Measurements from ENCODE around the gene SAXO2. TPM values are rescaled to one million over a fixed set of nuclear protein-coding genes. Genes with fewer than 3 reads are reported as not detected.
"Not testable (repeated sequence)": the region's sequence is repeated elsewhere in the genome, so short reads cannot be mapped to it uniquely, and the experiment has no call there.

SAXO2 gene
- total and polyA plus RNA-seq, 2 donors (not counting 3 experiments of a cell fraction or from before 2014, with no cell fraction given): 0.98 to 5.2 TPM

DNA sequence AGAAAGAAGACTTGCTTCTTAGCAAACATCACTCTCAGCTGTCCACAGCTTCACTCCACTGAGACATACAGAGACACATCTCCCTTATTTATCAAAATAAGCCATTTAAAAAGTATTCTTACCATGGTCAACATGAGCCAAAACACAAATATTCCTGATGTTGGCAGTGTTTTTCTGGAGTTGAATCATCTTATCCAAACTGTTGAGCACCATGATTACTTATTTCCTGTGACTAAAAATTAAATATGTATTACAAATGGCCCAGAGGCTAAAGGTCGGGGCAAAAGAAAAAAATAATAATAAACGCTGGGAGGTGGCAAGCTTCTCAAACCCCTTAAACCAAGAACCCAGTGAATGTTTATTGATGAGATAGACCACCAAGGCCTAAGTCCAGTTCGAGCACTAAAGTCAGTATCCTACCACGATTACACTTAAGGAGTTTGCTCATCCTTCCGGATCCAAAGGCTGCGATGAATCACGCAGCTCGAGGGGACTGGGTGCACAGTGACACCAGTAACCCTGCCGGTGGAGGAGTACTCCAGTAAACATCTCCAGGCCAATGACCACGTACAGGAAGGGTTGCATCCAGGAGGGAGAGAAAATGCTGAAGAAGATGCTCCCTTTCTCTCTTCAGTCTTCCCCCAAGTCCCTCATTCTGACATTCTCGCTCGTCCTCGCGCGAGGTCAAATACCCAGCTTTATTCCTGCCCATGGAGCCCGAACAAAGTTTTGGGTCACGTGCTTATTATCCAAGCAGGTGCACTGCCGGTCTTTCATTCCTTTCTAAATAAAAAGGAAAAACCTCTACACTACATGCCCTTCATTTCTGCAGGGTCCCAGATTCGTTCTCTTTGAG lies 824 bp upstream of the SAXO2 start:
- CTCF ChIA-PET: interaction anchor here (1.2 kb wide), 1 partner anchor 19 kb away, joined by 3 read pairs; no protein-coding TSS in a partner anchor
- DNase-seq (ENCODE audit: low read depth, low spot score): peak; percentile 46
- Histone ChIP-seq H3K4me2 (ENCODE audit: insufficient read depth, low read length) (peak overlapping the region; percentile 77), H3K4me3 (replicated peaks in 1 of 3; ENCODE audit: insufficient read depth in 1 of 3, low read depth in 1 of 3, low read length in 3 of 3) (peak overlapping the region; percentile 36 to 76 (median 65)), H2AFZ (ENCODE audit: low read depth, low read length) (peak overlapping the region; percentile 50), H3K79me2 (ENCODE audit: control insufficient read depth, insufficient read depth, low read length) (peaks cover 14% of the 10 kb centered on the region), H3K27ac (ENCODE audit: insufficient read depth, low read depth, low read length) (peak overlapping the region; percentile 65), H3K9ac (replicated peaks; ENCODE audit: extremely low read depth, insufficient read depth, low read length) (peak overlapping the region; percentile 73), H3K4me1 (ENCODE audit: control insufficient read depth, extremely low read depth, insufficient read depth, low read length) (peaks cover 17% of the 10 kb centered on the region)
- intact Hi-C loops (cut with micrococcal nuclease): loop anchor here (2.0 kb wide), 1 partner anchor 215 kb away; the partner anchor contains the start of gene MEX3B
- POLR2A ChIA-PET; H3K27me3 ChIP-seq (ENCODE audit: control insufficient read depth in 2 of 2, insufficient read depth in 2 of 2, low read length in 2 of 2); H3K36me3 ChIP-seq (ENCODE audit: control insufficient read depth in 2 of 2, extremely low read depth in 1 of 2, insufficient read depth in 2 of 2, low read length in 2 of 2); H4K20me1 ChIP-seq (replicated peaks; ENCODE audit: control insufficient read depth, extremely low read depth, insufficient read depth, low read length); H3K9me3 ChIP-seq (replicated peaks; ENCODE audit: control insufficient read depth, insufficient read depth, low read length); dilution Hi-C loops (cut with MboI; ENCODE audit: extremely low pct_ligation_motif_present, low sequenced_read_pairs); H3K9me1 ChIP-seq (replicated peaks; ENCODE audit: control insufficient read depth, extremely low read depth, insufficient read depth, low read length): not testable (repeated sequence)
- BruUV-seq (replicated peaks): TSS peak; percentile 38
- TF ChIP-seq, protein P1, sequence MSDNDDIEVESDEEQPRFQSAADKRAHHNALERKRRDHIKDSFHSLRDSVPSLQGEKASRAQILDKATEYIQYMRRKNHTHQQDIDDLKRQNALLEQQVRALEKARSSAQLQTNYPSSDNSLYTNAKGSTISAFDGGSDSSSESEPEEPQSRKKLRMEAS (IDR thresholded peaks at IDR 0.05; ENCODE audit: insufficient read depth, insufficient read length): peak; percentile 6
- peak; percentile 72 for FAIRE-seq

DNA sequence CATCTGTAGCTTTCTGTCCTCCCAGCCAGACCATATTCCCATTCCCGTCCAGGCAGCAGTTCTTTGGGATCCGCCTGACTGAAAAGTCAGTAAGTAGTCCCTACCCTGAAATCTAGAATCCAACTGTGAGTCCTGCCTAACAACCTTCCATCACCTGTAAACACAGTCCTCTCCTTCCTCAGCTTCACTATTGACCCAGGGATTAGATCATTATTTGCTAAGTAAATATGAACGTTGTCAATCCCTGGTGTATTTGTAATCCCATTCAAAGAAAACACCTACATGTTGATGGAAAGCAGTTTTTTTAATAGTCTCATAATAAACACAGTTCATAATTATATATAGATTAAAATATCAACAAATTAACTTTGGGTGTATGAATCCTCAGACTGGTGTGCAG lies 732 bp downstream of the SAXO2 start:
- CTCF ChIA-PET: interaction anchor here (1.2 to 1.3 kb wide), 2 partner anchors 17 to 997 kb away, joined by 3 read pairs; no protein-coding TSS in a partner anchor
- POLR2A ChIA-PET: no interaction called here
- intact Hi-C loops (cut with micrococcal nuclease): loop anchor here (2.0 kb wide), 1 partner anchor 217 kb away; the partner anchor contains the start of gene MEX3B

More for the DNA sequence above, 732 bp downstream of the SAXO2 start:
- Histone ChIP-seq H3K4me3 (replicated peaks in 1 of 3; ENCODE audit: insufficient read depth in 1 of 3, low read depth in 1 of 3, low read length in 3 of 3) (peak overlapping the region in 2 of 3 experiments; percentile 65 to 76), H4K20me1 (replicated peaks; ENCODE audit: control insufficient read depth, extremely low read depth, insufficient read depth, low read length) (no peaks in the 10 kb centered on the region), H2AFZ (ENCODE audit: low read depth, low read length) (peak overlapping the region; percentile 50), H3K36me3 (ENCODE audit: control insufficient read depth in 2 of 2, extremely low read depth in 1 of 2, insufficient read depth in 2 of 2, low read length in 2 of 2) (no peaks in the 10 kb centered on the region), H3K9ac (replicated peaks; ENCODE audit: extremely low read depth, insufficient read depth, low read length) (no peak overlapping the region), H3K27me3 (ENCODE audit: control insufficient read depth in 2 of 2, insufficient read depth in 2 of 2, low read length in 2 of 2) (no peaks in the 10 kb centered on the region), H3K9me1 (replicated peaks; ENCODE audit: control insufficient read depth, extremely low read depth, insufficient read depth, low read length) (no peaks in the 10 kb centered on the region), H3K4me1 (ENCODE audit: control insufficient read depth, extremely low read depth, insufficient read depth, low read length) (peaks cover 20% of the 10 kb centered on the region), H3K9me3 (replicated peaks; ENCODE audit: control insufficient read depth, insufficient read depth, low read length) (no peaks in the 10 kb centered on the region), H3K4me2 (ENCODE audit: insufficient read depth, low read length) (peak overlapping the region; percentile 80), H3K27ac (ENCODE audit: insufficient read depth, low read depth, low read length) (no peak overlapping the region), H3K79me2 (ENCODE audit: control insufficient read depth, insufficient read depth, low read length) (peaks cover 14% of the 10 kb centered on the region)
- FAIRE-seq (no peak), DNase-seq (ENCODE audit: low read depth, low spot score) (no peak)
- BruUV-seq (replicated peaks): no TSS peak
- dilution Hi-C loops (cut with MboI; ENCODE audit: extremely low pct_ligation_motif_present, low sequenced_read_pairs): no loop called here
- no peak for TF ChIP-seq JUN (IDR thresholded peaks at IDR 0.05; ENCODE audit: borderline replicate concordance, insufficient read depth, insufficient read length, low read depth)
- no peak for TF ChIP-seq POLR2A (IDR thresholded peaks at IDR 0.05; ENCODE audit: low read depth, low read length)
- TF ChIP-seq, protein P1 (IDR thresholded peaks at IDR 0.05; ENCODE audit: insufficient read depth, insufficient read length): no peak
- no peak for TF ChIP-seq MYC (IDR thresholded peaks at IDR 0.05; ENCODE audit: low read depth, low read length)
- no peak for TF ChIP-seq FOS (IDR thresholded peaks at IDR 0.05; ENCODE audit: borderline replicate concordance, insufficient read depth, low read length)
- TF ChIP-seq, protein P2, sequence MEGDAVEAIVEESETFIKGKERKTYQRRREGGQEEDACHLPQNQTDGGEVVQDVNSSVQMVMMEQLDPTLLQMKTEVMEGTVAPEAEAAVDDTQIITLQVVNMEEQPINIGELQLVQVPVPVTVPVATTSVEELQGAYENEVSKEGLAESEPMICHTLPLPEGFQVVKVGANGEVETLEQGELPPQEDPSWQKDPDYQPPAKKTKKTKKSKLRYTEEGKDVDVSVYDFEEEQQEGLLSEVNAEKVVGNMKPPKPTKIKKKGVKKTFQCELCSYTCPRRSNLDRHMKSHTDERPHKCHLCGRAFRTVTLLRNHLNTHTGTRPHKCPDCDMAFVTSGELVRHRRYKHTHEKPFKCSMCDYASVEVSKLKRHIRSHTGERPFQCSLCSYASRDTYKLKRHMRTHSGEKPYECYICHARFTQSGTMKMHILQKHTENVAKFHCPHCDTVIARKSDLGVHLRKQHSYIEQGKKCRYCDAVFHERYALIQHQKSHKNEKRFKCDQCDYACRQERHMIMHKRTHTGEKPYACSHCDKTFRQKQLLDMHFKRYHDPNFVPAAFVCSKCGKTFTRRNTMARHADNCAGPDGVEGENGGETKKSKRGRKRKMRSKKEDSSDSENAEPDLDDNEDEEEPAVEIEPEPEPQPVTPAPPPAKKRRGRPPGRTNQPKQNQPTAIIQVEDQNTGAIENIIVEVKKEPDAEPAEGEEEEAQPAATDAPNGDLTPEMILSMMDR (IDR thresholded peaks at IDR 0.05; ENCODE audit: extremely low read depth in 1 of 2, insufficient read depth in 1 of 2, low read depth in 1 of 2, low read length in 2 of 2): no peak
- TF ChIP-seq EZH2 (IDR thresholded peaks at IDR 0.05; ENCODE audit: borderline replicate concordance, low read depth, low read length, severe bottlenecking): no peak
- TF ChIP-seq POLR2AphosphoS5 (IDR thresholded peaks at IDR 0.05; ENCODE audit: insufficient read depth, low read depth, low read length): no peak
